HG02885 (cell line): ENCODE data around the gene EFCC1.
"Not testable (repeated sequence)": the region's sequence is repeated elsewhere in the genome, so short reads cannot be mapped to it uniquely, and the experiment has no call there.

Source experiments
- ATAC-seq: cut with Tn5 transposase; IDR thresholded peaks from one replicate; pipeline ENCODE4 v1.9.1; 2021; ENCODE audit warnings: mild to moderate bottlenecking; ENCODE audit not compliant: unreplicated experiment, poor library complexity

EFCC1 gene

DNA sequence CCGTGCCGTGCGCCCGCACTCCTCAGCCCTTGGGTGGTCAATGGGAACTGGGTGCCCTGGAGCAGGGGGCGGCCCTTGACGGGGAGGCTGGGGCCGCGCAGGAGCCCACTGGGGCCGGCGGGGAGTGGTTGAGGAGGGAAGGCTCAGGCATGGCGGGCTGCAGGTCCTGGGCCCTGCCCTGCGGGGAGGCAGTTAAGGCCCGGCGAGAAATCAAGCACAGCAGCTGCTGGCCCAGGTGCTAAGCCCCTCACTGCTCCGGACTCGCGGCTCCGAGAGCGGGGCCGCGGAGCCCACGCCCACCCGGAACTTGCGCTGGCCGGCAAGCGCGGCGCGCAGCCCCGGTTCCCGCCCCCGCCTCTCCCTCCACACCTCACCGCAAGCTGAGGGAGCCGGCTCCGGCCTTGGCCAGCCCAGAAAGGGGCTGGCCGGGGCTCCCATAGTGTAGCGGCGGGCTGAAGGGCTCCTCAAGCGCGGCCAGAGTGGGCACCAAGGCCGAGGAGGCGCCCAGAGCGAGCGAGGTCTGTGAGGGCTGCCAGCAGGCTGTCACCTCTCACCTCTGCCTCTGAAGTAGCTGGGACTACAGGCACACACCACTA lies 67.3 kb downstream of the EFCC1 start:
- no peak for ATAC-seq

DNA sequence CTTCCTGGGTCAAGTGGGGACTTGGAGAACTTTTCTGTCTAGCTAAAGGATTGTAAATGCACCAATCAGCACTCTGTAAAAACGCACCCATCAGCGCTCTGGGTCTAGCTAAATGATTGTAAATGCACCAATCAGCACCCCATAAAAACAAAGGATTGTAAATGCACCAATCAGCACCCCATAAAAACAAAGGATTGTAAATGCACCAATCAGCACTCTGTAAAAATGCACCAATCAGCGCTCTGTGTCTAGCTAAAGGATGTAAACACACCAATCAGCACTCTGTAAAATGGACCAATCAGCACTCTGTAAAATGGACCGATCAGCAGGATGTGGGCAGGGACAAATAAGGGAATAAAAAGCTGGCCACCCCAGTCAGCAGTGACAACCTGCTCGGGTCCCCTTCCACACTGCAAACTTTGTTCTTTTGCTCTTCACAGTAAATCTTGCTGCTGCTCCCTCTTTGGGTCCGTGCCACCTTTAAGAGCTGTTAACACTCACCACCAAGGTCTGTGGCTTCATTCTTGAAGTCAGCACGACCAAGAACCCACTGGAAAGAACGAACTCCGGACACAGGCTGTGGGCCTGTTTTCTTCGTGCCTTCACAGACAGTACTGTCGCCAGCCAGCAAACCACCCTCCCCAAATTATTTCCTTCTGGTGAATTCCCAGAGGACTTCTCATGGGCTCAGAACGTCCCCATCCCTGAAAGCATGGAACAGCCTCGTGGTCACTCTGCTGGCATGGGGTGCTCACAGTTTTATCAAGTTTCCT lies 68.4 kb downstream of the EFCC1 start:
- ATAC-seq, result not testable (repeated sequence)

- ATAC-seq, result no peak
Measured at GRCh38 chr3:129070086-129070885, 69.2 kb downstream of the EFCC1 start.

GRCh38 chr3:129077222-129077621 lies 76.1 kb downstream of the EFCC1 start:
- no peak for ATAC-seq

- ATAC-seq, result no peak
Measured at GRCh38 chr3:129078510-129078909, 77.4 kb downstream of the EFCC1 start.

- no peak for ATAC-seq
Measured at GRCh38 chr3:129081503-129081902, 80.4 kb downstream of the EFCC1 start.

DNA sequence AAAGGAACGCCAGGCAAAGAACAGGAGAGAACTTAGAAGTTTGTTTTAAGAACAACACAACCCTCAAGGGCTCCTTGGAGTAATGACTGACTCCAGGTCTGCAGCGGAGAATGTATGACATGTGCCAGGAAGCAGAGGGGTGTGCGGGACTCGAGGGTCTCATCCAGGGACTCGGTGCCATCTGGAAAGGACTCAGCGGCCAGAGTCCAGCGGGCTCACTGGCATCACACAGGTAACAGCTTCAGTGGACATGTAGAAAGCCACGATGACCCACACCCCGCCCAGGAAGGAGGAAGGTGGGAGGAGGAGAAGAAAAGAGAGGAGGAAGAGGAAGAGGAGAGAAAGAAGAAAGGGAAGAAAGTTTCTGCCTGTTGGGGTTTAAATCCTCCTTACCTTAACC lies 80.9 kb downstream of the EFCC1 start:
- no peak for ATAC-seq

DNA sequence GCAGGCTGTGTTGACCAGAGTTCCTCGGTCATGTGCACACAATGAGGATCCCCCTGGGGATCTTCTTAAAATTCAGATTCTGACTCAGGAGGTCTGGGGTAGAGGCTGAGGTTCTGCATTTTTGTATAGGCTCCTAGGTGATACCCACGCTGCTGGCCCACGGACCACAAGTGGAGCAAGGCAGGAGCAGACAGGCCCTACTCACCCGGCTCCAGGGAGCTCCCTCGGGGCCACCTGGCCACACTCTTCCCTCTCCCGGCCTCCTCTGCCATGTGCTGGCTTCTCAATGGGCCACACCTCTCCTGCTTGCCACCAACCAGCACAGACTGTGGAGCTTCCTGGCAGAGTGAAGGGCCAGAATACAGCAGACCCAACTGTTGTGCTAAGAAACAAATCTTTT lies 83.4 kb downstream of the EFCC1 start:
- no peak for ATAC-seq

DNA sequence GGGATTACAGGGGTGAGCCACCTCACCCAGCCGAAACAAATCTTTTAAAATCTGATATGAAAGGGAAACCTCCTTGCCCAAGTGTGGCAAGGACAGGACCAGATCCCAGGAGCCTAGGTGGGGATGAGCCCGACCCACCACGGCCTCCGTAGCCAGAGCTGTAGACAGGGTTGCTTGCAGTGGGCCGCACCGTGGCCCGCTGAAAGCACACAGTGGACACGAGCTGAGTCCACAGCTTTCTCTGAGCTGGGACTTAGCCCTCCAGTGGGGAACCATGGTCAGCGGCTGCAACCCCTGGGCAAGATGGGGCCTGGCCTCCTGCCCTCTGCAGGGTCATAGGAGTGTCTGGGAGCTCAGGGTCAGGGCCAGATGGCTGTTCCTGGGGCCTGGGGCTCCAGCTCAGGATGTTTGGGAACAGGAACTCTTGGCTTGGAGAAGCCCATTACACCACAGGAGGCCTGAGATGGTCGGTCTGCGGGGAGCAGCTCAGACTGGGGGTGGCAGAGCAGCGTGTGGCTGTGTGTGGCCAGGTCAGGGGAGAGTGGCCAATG lies 84.1 kb downstream of the EFCC1 start:
- no peak for ATAC-seq

GRCh38 chr3:129085818-129086217 lies 84.7 kb downstream of the EFCC1 start:
- ATAC-seq, result no peak

DNA sequence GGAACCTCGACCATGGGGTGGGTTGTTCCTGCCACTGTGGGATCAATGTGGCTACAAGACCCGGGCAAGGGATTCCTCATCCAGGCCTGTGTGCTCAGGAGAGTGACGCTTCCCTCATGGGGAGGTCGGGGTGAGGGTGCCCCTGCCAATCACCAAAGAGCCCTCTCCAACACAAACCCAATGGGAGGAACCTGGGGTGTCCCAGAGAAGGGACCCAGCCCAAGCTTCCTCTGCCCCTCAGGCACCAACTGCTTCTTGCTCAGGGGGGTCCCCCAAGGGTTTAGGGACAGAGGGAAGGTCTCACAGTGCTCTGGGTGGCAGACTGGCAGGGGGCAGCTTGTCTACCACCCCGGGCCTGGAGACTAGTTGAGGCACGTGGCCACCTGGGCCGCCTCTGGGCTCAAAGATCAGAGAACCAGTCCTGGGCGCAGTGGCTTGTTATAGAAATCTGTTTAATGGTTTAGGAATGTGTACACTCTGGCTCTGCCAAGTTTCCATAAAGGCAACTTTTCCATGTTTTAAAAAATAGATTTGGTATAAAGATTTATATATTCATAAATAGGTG lies 86.1 kb downstream of the EFCC1 start:
- ATAC-seq, result no peak

GRCh38 chr3:129087904-129088303 lies 86.8 kb downstream of the EFCC1 start:
- ATAC-seq, result not testable (repeated sequence)

- ATAC-seq, result not testable (repeated sequence)
Measured at GRCh38 chr3:129088312-129088711, 87.2 kb downstream of the EFCC1 start.
